ENCODE results near the gene ITIH3. TPM values are rescaled to one million over a fixed set of nuclear protein-coding genes. Genes with fewer than 3 reads are reported as not detected.

Gene ITIH3
- total and polyA plus RNA-seq, 7 donors: 0.14 to 2.3 (median 0.65) TPM; not detected in 3

DNA sequence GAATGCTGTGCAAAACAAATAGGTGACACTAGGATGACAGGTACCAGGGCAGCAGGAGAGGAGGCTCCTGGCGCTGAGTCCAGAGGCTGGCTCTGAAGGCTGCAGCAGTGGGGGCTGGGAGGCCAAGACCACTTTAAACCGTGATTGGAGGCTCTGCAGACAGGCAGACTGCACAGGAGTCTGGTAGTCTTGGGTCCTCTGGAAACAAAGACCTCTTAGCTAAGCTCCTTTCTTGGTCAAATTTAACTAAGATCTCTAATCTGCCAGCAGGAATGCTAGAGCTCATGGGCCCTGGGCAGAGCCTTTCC is 44.6 kb downstream of the ITIH3 start:
- Histone ChIP-seq H3K36me3 (peaks cover 0 to 60% (median 10%) of the 10 kb centered on the region in 4 donors), H3K4me1 (peaks cover 0 to 30% (median 16%) of the 10 kb centered on the region in 4 donors), H3K9me3 (no peaks in the 10 kb centered on the region), H3K27ac (no peak overlapping the region), H3K4me3 (no peak overlapping the region), H3K27me3 (no peaks in the 10 kb centered on the region)
- 85 to 93% methylated on average over 2 of the region's 2 CpGs for WGBS, 2 donors
- no peak for TF ChIP-seq EP300 (IDR thresholded peaks at IDR 0.05)
- TF ChIP-seq, protein P1, sequence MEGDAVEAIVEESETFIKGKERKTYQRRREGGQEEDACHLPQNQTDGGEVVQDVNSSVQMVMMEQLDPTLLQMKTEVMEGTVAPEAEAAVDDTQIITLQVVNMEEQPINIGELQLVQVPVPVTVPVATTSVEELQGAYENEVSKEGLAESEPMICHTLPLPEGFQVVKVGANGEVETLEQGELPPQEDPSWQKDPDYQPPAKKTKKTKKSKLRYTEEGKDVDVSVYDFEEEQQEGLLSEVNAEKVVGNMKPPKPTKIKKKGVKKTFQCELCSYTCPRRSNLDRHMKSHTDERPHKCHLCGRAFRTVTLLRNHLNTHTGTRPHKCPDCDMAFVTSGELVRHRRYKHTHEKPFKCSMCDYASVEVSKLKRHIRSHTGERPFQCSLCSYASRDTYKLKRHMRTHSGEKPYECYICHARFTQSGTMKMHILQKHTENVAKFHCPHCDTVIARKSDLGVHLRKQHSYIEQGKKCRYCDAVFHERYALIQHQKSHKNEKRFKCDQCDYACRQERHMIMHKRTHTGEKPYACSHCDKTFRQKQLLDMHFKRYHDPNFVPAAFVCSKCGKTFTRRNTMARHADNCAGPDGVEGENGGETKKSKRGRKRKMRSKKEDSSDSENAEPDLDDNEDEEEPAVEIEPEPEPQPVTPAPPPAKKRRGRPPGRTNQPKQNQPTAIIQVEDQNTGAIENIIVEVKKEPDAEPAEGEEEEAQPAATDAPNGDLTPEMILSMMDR (IDR thresholded peaks at IDR 0.05): no peak
- no peak for TF ChIP-seq POLR2AphosphoS5 (IDR thresholded peaks at IDR 0.05)
- TF ChIP-seq POLR2A (IDR thresholded peaks at IDR 0.05): no peak
- no peak for DNase-seq
- intact Hi-C loops (cut with DNase I): no loop called here

GRCh38 chr3:52839892-52840545 is 45.4 kb downstream of the ITIH3 start:
- Histone ChIP-seq H3K27ac (no peak overlapping the region), H3K4me3 (no peak overlapping the region), H3K27me3 (no peaks in the 10 kb centered on the region), H3K9me3 (no peaks in the 10 kb centered on the region), H3K36me3 (peaks cover 0 to 60% (median 10%) of the 10 kb centered on the region in 4 donors), H3K4me1 (peaks cover 0 to 33% (median 20%) of the 10 kb centered on the region in 4 donors)
- intact Hi-C loops (cut with DNase I): loop anchor here (10.0 kb wide), 1 partner anchor 95 kb away; no protein-coding TSS in a partner anchor
- WGBS, 2 donors: 91% methylated on average over 23 of the region's 23 CpGs
- TF ChIP-seq POLR2A (IDR thresholded peaks at IDR 0.05) (no peak), EP300 (IDR thresholded peaks at IDR 0.05) (no peak), POLR2AphosphoS5 (IDR thresholded peaks at IDR 0.05) (no peak)
- TF ChIP-seq, protein P1 (IDR thresholded peaks at IDR 0.05): no peak
- no peak for DNase-seq

GRCh38 chr3:52841211-52841980 is 46.8 kb downstream of the ITIH3 start:
- H3K4me3 ChIP-seq: no peak overlapping the region
- no peaks in the 10 kb centered on the region for H3K27me3 ChIP-seq
- no peaks in the 10 kb centered on the region for H3K9me3 ChIP-seq
- DNase-seq: no peak
- peaks cover 0 to 35% (median 27%) of the 10 kb centered on the region in 4 donors for H3K4me1 ChIP-seq
- WGBS, 2 donors: 94 to 96% methylated on average over 12 of the region's 12 CpGs
- intact Hi-C loops (cut with DNase I): loop anchor here (10.0 kb wide), 1 partner anchor 93 kb away; no protein-coding TSS in a partner anchor
- H3K27ac ChIP-seq: no peak overlapping the region
- peaks cover 0 to 56% (median 10%) of the 10 kb centered on the region in 4 donors for H3K36me3 ChIP-seq
- TF ChIP-seq, protein P1 (IDR thresholded peaks at IDR 0.05): no peak
- TF ChIP-seq POLR2A (IDR thresholded peaks at IDR 0.05) (no peak), POLR2AphosphoS5 (IDR thresholded peaks at IDR 0.05) (no peak), EP300 (IDR thresholded peaks at IDR 0.05) (no peak)

DNA sequence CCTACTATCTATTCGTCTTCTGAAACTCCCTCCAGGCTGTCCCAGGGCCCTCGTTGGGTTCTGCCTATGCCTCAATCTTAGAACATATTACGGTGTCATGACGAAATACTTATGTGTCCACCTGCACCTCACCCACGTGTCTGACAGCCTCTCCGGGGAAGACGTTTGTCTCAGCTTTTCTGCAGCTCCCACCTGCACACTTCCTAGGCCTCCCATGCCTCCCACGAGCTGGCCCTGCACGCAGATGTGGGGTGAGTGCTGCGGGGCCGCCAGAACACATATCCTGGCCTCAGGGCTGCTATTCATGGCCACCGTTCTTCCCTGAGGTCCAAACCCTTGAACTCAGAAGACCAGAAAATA is 47.4 kb downstream of the ITIH3 start:
- DNase-seq: no peak
- no peak overlapping the region for H3K4me3 ChIP-seq
- no peaks in the 10 kb centered on the region for H3K9me3 ChIP-seq
- WGBS, 2 donors: 84 to 86% methylated on average over 12 of the region's 12 CpGs
- H3K4me1 ChIP-seq: peaks cover 0 to 38% (median 28%) of the 10 kb centered on the region in 4 donors
- no peaks in the 10 kb centered on the region for H3K27me3 ChIP-seq
- no peak overlapping the region for H3K27ac ChIP-seq
- TF ChIP-seq, protein P1 (IDR thresholded peaks at IDR 0.05): no peak
- TF ChIP-seq POLR2AphosphoS5 (IDR thresholded peaks at IDR 0.05) (no peak), EP300 (IDR thresholded peaks at IDR 0.05) (no peak), POLR2A (IDR thresholded peaks at IDR 0.05) (no peak)
- peaks cover 0 to 60% (median 10%) of the 10 kb centered on the region in 4 donors for H3K36me3 ChIP-seq
- intact Hi-C loops (cut with DNase I): loop anchor here (10.0 kb wide), 1 partner anchor 93 kb away; no protein-coding TSS in a partner anchor

Measured in sigmoid colon (tissue), 7 donors.